A673 (cell line): ENCODE data around the gene CMTM6. TPM values are rescaled to one million over a fixed set of nuclear protein-coding genes. Genes with fewer than 3 reads are reported as not detected.

Experiments used
- BruUV-seq: library from RNA; stranded (reverse); fragments of 400-500 nt; replicated peaks from 2 replicates; lab custom pipeline; 2021; lab: Mats Ljungman, UMichigan
- CTCF ChIA-PET: fragments of 300-600 bp; sonication (Branson Sonifier 250); formaldehyde crosslinking; loops from one replicate; lab custom pipeline; 2022; ENCODE audit warnings: antibody characterized with exemption; lab: Charles Lee
- POLR2A ChIA-PET: fragments of 300-600 bp; sonication (Branson Sonifier 250); formaldehyde crosslinking; loops from one replicate; lab custom pipeline; 2022; ENCODE audit warnings: antibody characterized with exemption; ENCODE audit not compliant: low non-redundant PET; lab: Charles Lee
- DNase-seq: peaks from one replicate; pipeline ENCODE4 v3.0.0-alpha.2; 2015; ENCODE audit warnings: low spot score
- H3K27ac ChIP-seq: fragments of 200-600 bp; sonication (generic); 2 replicates; pipeline ENCODE4 v1.5.1; 2016; ENCODE audit warnings: mixed run types, low read depth, mild to moderate bottlenecking, mixed read lengths, antibody characterized with exemption, low read length; ENCODE audit not compliant: poor library complexity, severe bottlenecking
- H3K27me3 ChIP-seq: fragments of 200-600 bp; sonication (generic); replicated peaks from 2 replicates; pipeline ENCODE4 v1.6.1; 2017; ENCODE audit warnings: mixed run types, low read depth, mild to moderate bottlenecking, mixed read lengths, antibody characterized with exemption, low read length; ENCODE audit not compliant: insufficient read depth, poor library complexity
- H3K36me3 ChIP-seq: fragments of 200-600 bp; sonication (generic); 2 replicates; pipeline ENCODE4 v1.6.1; 2016; ENCODE audit warnings: mixed run types, mild to moderate bottlenecking, mixed read lengths, antibody characterized with exemption, low read length; ENCODE audit not compliant: insufficient read depth, poor library complexity, severe bottlenecking
- H3K4me1 ChIP-seq: fragments of 200-600 bp; sonication (generic); 2 replicates; pipeline ENCODE4 v1.6.1; 2017; ENCODE audit warnings: mixed run types, mild to moderate bottlenecking, mixed read lengths, antibody characterized with exemption, low read length; ENCODE audit not compliant: insufficient read depth, poor library complexity, severe bottlenecking
- H3K4me3 ChIP-seq: fragments of 200-600 bp; sonication (generic); 2 replicates; pipeline ENCODE4 v1.5.1; 2016; ENCODE audit warnings: low read depth, mixed run types, mild to moderate bottlenecking, mixed read lengths, low read length; ENCODE audit not compliant: poor library complexity, severe bottlenecking
- H3K9me3 ChIP-seq: fragments of 200-600 bp; sonication (generic); 2 replicates; pipeline ENCODE4 v1.6.1; 2016; ENCODE audit warnings: mixed run types, low read depth, mild to moderate bottlenecking, mixed read lengths, antibody characterized with exemption, low read length; ENCODE audit not compliant: poor library complexity, severe bottlenecking
- CTCF ChIP-seq: fragments of 300-800, 200-600 bp; sonication (generic); conservative IDR thresholded peaks from 2 replicates; pipeline ENCODE4 v1.5.1; 2017; ENCODE audit warnings: low read depth, mild to moderate bottlenecking, antibody characterized with exemption, low read length, moderate library complexity, mixed read lengths
- EZH2 ChIP-seq: fragments of 200-600 bp; sonication (generic); IDR thresholded peaks from 2 replicates; pipeline ENCODE4 v1.6.1; 2017; ENCODE audit warnings: borderline replicate concordance, low read depth, mild to moderate bottlenecking, mixed read lengths, antibody characterized with exemption, low read length; ENCODE audit not compliant: poor library complexity, severe bottlenecking
- intact Hi-C: fragments of 100-400 bp; cut with micrococcal nuclease; formaldehyde crosslinking; loops from one replicate; pipeline ENCODE4 v1.10.0; 2022; ENCODE audit not compliant: unreplicated experiment
- total RNA-seq: library from RNA; stranded (reverse); gene quantifications from 2 replicates; pipeline ENCODE4 v1.2.3, GENCODE V29; 2021

CMTM6 gene
- total RNA-seq, 1 experiment from 2014 or later: 32.3 TPM

- ChIA-PET CTCF (no interaction called here), POLR2A (no interaction called here)
- H3K27me3 ChIP-seq: no peaks in the 10 kb centered on the region
- TF ChIP-seq EZH2: no peak
- no peak for TF ChIP-seq CTCF
- intact Hi-C loops: no loop called here
- no peak for DNase-seq
- no TSS peak for BruUV-seq
- no peak overlapping the region for H3K27ac ChIP-seq
- no peak overlapping the region for H3K4me3 ChIP-seq
- no peaks in the 10 kb centered on the region for H3K9me3 ChIP-seq
- H3K36me3 ChIP-seq: no peaks in the 10 kb centered on the region
- H3K4me1 ChIP-seq: no peaks in the 10 kb centered on the region
Measured at GRCh38 chr3:32495085-32495484, 7.6 kb downstream of the CMTM6 start.

GRCh38 chr3:32493437-32494414 lies 8.9 kb downstream of the CMTM6 start:
- no peak overlapping the region for H3K27ac ChIP-seq
- BruUV-seq: no TSS peak
- CTCF ChIA-PET: no interaction called here

More at GRCh38 chr3:32493437-32494414, 8.9 kb downstream of the CMTM6 start:
- Histone ChIP-seq H3K27me3 (no peaks in the 10 kb centered on the region), H3K9me3 (no peaks in the 10 kb centered on the region), H3K4me1 (no peaks in the 10 kb centered on the region), H3K4me3 (no peak overlapping the region), H3K36me3 (no peaks in the 10 kb centered on the region)
- no peak for DNase-seq
- no peak for TF ChIP-seq EZH2
- TF ChIP-seq CTCF: no peak
- POLR2A ChIA-PET: no interaction called here
- intact Hi-C loops: no loop called here
